DMS53 treated with DMSO at 0.1 percent for 48 hours (cell line): Measurements from ENCODE around the gene PA2G4.
"Not testable (repeated sequence)": the region's sequence is repeated elsewhere in the genome, so short reads cannot be mapped to it uniquely, and the experiment has no call there.

Source experiments
- DNase-seq: peaks from one replicate; lab custom pipeline; 2025; ENCODE audit not compliant: unreplicated experiment; lab: John Stamatoyannopoulos, UW

Gene PA2G4

DNA sequence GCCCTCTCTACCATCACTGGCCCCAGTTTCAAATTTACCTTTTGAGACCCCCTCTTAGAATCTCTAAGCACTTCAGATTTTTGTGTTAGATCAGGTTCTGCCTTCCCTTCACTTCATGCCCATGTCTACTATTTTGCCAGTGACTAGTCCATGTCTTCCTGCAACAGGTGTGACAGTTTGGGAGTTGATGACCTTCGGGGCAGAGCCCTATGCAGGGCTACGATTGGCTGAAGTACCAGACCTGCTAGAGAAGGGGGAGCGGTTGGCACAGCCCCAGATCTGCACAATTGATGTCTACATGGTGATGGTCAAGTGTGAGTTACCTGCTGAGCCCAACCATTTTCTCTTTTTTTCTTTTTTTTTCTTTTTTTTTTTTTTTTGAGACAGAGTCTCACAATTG lies 5.8 kb upstream of the PA2G4 start:
- DNase-seq, result no peak

DNA sequence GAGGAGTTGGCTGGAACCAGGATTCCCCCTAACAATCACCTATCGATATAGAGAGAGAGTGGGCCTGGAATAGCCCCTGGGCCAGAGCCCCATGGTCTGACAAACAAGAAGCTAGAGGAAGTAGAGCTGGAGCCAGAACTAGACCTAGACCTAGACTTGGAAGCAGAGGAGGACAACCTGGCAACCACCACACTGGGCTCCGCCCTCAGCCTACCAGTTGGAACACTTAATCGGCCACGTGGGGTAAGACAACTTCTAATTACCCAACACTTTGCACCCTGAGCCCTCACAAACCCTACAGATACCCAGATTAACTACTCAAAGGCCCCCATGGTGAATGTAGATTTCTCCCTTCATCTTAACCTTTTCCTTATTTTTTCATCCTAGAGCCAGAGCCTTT lies 4.6 kb upstream of the PA2G4 start:
- no peak for DNase-seq

DNA sequence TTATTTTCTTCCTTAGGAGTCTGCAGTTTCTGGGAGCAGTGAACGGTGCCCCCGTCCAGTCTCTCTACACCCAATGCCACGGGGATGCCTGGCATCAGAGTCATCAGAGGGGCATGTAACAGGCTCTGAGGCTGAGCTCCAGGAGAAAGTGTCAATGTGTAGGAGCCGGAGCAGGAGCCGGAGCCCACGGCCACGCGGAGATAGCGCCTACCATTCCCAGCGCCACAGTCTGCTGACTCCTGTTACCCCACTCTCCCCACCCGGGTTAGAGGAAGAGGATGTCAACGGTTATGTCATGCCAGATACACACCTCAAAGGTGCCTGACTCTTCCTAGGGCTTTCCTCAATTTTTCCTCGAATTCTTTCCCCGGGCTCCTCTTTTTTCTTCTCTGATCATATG lies 3.3 kb upstream of the PA2G4 start:
- DNase-seq, result no peak

DNA sequence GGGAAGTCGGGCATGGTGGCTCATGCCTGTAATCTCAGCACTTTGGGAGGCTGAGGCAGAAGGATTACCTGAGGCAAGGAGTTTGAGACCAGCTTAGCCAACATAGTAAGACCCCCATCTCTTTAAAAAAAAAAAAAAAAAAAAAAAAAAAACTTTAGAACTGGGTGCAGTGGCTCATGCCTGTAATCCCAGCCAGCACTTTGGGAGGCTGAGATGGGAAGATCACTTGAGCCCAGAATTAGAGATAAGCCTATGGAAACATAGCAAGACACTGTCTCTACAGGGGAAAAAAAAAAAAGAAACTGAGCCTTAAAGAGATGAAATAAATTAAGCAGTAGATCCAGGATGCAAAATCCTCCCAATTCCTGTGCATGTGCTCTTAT lies 1.7 kb upstream of the PA2G4 start:
- no peak for DNase-seq

DNA sequence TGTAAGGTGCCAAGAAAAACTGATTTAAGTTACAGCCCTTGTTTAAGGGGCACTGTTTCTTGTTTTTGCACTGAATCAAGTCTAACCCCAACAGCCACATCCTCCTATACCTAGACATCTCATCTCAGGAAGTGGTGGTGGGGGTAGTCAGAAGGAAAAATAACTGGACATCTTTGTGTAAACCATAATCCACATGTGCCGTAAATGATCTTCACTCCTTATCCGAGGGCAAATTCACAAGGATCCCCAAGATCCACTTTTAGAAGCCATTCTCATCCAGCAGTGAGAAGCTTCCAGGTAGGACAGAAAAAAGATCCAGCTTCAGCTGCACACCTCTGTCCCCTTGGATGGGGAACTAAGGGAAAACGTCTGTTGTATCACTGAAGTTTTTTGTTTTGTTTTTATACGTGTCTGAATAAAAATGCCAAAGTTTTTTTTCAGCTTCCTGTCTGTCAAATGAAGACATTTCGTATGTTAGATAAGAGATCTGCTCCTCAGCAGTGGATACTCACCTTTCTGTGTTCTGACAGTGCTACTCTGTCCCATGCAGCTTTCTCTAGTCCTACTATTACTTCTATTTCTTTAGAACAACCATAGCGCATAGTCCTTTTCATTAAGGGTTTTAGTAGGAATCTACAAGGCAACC lies 1.2 kb upstream of the PA2G4 start:
- DNase-seq, result no peak

DNA sequence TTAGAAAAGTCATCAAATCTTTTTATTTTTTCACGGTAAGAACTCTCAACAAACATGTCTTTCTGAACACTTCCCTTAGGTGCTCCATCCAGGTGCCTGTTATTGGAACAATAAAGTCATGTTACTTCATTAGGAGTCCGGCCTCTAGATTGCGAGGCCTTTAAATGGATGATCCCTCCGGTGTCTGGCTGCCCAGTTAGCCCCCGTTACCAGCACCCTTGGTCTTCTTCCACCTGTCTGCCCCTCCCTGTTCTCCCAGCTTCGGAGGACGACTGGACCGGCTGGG lies 593 bp upstream of the PA2G4 start:
- no peak for DNase-seq

DNA sequence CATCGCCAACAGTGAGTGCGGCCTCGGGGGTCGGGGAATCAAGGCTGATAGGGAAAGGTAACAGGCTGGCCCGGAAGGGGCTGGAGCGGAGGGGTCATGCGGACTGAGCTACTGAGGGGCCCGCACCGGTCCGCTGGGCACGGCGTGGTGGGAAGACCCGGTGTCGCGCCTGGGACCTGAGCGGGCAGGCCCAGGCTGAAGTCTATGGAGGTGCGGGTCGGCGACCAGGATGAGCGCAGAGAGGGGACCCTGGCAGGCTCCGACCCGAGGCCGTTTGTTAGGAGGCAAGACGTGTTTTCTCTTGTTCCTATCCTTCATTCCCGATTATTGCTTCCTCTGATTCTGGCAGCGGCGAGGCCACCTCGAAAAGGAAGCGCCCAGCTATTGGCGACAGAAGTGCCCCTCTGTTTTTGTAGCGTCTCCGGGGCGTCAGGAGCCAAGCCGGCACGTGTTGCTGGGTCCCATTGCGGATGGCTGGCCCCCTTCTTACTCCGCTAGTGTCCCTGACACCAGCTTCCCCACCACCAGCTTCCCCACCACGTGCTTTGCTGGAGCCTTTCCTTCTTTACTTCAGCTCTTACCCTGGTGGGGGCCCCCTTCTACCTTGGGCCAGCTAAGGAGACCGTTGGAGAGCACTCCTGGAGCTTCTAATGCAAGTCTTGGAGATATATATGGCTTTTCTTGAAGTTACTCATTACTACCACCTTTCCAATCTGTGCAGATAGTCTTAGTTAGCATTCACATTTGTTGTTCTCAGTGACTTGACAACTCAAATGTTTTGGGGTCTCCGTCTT lies 653 bp downstream of the PA2G4 start:
- no peak for DNase-seq

DNA sequence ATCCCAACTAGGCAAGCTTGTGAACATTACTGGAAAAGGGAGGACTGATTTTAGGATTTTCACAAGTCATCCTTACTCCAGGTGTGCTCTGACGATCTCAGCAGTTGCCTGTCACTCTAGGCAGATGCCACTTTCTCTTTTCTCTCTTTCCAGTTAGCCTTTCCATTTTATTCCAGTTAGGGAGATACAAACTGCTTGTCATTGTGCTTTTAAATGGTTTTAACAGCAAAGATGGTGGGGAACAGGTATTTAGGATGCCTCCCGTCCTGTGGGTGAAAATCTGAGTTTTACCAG lies 1.2 kb downstream of the PA2G4 start:
- DNase-seq, result no peak

DNA sequence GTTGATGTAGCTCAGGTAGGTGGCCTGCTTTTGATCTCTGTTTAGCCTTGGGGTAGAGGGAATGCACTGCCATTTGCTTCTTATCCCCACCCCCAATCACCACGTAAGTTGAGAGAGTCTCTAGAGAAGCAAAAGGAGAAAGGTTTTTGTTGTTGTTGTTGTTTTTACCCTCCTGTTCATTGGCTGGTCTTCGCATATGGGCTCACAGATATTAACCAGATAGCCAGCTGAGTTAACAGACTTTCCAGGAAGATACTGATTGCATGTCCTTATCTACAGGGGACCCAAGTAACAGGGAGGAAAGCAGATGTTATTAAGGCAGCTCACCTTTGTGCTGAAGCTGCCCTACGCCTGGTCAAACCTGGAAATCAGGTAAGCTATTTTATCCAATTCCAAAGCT lies 2.9 kb downstream of the PA2G4 start:
- no peak for DNase-seq

DNA sequence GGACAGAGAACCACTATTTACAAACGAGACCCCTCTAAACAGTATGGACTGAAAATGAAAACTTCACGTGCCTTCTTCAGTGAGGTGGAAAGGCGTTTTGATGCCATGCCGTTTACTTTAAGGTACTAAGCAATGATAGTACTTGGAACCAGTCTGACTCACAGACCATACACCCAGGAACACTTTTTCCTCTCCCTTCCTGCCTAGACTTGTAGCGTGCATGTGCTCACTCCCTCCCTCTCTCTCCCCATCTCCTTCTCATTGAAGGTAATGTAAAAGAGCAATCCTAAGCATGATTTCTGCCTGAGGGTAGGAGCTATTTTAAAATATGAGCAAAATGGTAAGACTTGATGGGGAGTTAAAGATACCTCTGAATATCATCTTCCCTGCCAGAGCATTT lies 6.2 kb downstream of the PA2G4 start:
- no peak for DNase-seq

DNA sequence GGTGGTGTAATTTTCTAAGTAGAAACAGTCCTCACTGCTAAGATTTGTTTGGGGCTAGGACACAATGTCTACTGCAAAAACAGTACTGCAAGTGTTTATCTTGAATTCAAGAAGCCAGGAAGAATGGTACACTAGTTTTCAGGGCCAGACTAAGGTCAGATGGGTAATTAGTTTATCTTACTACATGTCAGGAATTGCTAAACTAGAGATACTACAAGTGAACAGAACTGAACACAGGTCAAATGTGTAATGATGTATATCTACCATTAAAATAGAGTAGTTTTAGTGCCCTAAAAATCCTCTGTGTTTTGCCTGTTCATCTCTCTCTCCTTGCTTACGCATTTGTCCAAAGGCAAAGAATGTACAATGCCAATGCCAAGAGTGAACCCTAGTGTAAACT lies 9.7 kb downstream of the PA2G4 start:
- no peak for DNase-seq

DNA sequence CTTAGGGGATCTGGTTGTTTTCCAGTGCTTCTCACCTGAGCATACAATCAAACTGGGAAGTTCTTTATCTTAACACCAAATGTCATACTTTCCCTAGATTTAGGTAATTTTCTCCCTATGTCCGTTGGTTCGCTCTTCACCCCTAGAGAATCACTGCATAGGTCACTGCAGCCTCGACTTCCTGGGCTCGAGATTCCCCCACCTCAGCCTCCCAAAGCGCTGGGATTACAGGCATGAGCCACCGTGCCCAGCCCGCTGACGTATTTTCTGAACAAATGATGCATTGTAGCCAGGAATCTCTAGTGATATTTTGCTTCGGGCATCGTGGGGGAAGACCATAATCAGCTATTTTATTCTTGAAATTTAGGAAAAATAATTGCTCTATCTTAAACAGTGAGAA lies 11.0 kb downstream of the PA2G4 start:
- no peak for DNase-seq

DNA sequence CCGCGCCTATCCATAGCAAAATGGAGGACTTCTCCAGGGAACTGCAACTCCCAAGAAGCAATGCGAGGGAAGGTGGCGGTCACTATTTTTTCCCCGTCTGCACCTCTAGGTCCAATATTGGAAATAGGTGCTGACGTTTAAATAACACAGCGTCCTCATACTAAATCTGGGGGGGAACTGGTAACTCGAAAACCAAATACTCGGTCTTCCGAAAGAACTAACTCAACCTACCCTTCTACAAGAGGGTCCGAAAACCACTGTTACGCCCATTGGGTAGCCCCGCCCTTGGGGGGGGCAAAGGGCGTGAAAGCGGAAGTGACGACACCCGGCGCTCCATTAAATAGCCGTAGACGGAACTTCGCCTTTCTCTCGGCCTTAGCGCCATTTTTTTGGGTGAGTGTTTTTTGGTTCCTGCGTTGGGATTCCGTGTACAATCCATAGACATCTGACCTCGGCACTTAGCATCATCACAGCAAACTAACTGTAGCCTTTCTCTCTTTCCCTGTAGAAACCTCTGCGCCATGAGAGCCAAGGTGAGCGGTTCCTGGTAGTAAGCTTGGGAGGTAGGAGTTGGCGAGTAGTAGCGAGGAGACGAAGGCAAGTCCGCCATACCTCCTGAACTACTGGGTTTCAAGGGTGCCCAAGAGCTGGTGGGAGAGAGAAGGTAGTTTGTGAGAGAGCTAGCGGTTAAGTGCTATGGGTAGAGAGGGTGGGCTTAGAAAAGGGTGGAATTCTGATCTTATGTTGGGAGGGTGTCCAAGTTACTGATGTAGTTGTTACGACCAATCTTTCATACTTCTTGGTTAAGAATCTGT lies 12.1 kb downstream of the PA2G4 start, which contains the start of gene RPL41:
Gene RPL41, plus strand, starts transcription at position 367 of the 815 bp plus-strand sequence.
- peak; percentile 96 for DNase-seq

DNA sequence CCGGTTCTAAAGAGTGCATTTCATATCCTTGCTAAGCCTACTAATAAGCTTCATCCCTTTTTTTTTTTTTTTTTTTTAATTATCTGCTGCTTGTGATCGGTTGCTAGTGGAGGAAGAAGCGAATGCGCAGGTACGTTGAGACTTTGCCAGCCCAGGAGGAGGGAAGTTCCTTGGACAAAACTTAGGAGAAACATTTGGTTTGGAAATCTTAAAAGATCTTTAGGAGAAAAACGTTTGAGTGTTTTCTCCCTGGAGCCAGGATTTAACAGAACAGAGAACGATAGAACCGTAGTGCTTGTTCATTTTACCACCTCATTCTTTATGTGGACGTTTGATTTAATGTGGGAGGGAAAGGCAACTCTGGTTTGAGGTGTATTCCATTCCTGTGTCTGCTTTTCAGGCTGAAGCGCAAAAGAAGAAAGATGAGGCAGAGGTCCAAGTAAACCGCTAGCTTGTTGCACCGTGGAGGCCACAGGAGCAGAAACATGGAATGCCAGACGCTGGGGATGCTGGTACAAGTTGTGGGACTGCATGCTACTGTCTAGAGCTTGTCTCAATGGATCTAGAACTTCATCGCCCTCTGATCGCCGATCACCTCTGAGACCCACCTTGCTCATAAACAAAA lies 12.8 kb downstream of the PA2G4 start:
- not testable (repeated sequence) for DNase-seq

DNA sequence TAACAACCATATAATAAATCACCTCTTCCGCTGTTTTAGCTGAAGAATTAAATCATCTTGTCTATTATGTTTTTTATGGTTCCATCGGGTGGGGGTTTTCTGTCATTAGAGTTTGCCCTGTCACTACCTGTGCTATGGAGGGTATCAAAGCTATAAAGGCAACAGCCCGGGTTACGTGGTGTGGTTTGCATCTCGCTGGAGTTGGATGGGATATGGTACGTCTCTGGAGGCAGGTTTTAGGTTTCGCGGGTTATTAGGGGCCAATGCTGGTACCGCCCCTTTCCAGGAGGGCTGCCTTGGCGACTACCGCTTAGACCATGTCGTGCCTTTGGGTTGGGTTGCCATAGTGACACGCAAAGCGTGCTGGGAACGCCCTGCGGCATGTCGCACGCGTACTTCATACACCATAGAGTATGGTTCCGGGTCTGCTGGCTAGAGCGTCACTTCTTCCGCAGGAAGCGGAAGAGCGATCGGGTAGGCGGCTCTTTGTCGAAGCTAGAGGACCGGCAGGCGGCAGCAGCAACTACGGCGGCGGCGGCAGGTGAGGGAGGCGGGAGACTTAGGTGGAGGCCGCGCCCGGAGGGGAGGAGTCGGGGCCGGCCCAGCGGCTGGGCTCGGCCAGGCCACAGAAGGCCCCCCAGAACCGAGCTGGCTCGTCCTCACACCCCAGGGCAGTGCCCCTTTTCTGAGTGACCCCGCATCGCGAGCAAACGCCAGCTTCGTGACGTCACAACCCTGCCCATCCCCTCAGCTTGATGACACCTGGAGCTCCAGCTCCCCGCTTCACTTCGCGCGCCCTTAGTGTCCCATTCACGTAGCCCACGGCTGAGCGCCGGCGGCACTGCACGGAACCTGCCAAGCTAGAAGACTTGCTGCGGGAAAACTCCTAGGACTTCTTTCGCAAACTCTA lies 13.7 kb downstream of the PA2G4 start, which contains the start of gene ZC3H10:
Gene ZC3H10, plus strand, starts transcription at position 489 of the 910 bp plus-strand sequence. CDS start 2,297 bp downstream, outside the sequence.
- DNase-seq, result peak; percentile 99

DNA sequence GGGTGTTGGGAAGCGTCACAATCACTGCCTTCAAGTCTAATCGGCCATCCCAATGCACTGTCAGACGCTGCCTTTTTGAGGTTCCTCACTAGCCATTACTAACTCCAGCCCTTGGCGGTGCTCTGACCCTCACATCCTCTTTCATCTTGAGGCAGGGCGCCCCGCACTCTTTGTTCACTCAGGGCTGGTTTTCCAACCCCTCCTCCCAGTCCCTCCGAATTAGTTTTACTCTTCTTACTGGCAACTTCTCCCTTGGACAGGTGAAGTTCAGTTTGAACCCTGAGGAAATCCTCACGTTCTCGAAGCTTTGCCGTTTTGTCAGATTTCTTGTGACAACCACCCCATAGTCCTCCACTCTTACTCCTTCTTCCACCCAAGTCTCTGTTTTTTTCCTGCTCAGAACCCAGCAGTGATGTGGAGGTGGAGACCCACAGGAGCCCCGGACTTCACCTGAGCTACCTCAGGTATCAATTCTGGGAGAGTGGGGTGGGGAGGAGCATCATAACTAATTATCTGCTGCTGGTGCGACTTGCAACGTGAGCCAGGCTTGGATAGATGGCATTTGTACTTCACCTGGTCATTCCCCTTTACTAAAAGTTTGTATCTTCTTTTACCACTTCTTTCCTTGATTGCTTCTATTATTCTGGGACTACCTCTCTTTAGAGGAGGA lies 14.5 kb downstream of the PA2G4 start:
- no peak for DNase-seq

DNA sequence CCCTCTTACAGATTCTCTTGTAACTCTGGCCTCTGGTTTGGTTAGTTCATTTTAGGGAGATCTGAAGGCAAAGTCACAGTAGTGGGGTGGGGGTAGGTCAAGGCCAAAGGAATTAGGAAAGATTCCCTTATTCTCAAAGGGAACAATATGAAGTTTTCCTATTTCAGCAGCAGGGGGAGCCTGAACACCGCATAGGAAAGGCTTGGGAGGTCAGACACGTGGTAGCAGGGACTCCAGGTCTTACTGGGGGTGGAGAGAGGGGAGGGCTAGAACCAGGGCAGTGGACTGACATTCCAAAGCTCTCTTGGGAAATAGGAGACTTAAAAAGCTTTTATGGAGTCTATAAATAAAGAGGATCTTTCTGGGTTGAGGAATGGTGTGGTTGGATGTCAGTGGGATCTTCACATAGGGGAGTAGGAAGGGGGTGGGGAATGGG lies 15.0 kb downstream of the PA2G4 start:
- peak; percentile 79 for DNase-seq

DNA sequence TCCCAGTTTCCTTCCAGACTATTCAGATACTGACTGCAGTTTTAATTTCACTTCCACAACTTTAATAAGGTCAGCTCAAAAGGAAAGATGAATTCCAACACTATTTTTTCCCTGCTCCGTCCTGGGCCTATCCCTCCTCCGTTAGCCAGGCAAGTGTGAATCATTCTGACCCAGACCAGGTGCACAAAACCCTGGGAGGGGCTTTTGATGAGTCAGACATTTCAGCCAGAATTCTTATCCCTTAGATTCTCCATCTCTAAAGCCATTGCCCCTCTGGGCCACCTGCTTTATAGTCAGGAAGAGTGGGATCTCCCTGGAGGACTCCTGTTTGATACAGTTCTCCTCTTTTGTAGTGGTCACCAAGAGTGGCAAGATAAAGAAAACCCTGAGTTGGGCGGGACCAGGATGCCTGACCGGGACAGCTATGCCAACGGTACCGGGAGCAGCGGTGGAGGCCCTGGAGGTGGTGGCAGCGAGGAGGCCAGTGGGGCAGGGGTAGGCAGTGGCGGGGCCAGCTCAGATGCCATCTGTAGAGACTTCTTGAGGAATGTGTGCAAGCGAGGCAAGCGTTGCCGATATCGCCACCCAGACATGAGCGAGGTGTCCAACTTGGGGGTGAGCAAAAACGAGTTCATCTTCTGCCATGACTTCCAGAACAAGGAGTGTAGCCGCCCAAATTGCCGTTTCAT lies 15.9 kb downstream of the PA2G4 start:
- no peak for DNase-seq

DNA sequence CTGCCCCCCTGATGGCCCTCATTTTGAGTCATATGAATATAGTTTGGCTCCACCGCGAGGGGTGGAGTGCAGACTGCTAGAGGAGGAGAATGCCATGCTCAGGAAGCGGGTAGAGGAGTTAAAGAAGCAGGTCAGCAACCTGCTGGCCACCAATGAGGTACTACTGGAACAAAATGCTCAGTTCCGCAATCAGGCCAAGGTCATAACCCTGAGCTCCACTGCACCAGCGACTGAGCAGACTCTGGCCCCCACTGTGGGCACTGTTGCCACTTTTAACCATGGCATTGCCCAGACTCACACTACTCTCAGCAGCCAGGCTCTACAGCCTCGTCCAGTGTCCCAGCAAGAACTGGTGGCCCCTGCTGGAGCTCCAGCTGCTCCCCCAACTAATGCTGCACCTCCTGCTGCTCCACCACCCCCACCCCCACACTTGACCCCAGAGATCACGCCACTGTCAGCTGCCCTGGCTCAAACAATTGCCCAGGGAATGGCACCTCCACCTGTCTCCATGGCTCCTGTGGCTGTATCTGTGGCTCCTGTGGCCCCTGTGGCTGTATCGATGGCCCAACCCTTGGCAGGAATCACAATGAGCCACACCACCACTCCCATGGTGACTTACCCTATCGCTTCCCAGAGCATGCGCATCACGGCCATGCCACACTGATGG lies 17.0 kb downstream of the PA2G4 start:
- DNase-seq, result no peak
